ENCODE results near the gene CADPS2. TPM values are rescaled to one million over a fixed set of nuclear protein-coding genes. Genes with fewer than 3 reads are reported as not detected.

CADPS2 gene
- total and polyA plus RNA-seq, 10 of the 15 experiments (the other 5 are each of a cell fraction or from before 2014, with no cell fraction given): 0.05 to 7.5 (median 0.25) TPM

DNA sequence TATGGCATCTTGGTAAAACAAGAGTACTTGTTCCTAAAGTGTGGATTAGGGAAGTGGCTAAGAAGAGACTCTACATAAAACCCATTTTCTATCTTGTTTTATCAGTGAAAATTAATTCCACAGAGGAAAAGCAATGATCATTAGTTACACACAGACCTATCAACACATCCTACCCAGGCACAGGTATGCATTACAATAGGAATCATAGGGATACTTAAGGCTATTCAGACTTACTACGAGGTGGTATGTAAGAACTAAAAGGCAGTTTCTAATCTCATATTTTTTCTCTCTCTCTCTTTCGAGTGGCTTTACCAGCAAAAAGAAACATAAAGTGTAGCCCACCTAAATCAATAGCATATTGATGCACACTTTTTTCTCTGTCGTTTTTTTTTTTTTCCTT, 415.4 kb downstream of the CADPS2 start (continued):
- TF ChIP-seq, protein P1, sequence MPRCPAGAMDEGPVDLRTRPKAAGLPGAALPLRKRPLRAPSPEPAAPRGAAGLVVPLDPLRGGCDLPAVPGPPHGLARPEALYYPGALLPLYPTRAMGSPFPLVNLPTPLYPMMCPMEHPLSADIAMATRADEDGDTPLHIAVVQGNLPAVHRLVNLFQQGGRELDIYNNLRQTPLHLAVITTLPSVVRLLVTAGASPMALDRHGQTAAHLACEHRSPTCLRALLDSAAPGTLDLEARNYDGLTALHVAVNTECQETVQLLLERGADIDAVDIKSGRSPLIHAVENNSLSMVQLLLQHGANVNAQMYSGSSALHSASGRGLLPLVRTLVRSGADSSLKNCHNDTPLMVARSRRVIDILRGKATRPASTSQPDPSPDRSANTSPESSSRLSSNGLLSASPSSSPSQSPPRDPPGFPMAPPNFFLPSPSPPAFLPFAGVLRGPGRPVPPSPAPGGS (IDR thresholded peaks at IDR 0.05; ENCODE audit: borderline replicate concordance, insufficient read depth, low read depth, low read length, poor library complexity, severe bottlenecking): no peak
- TF ChIP-seq ATF7 (IDR thresholded peaks at IDR 0.05; ENCODE audit: low read depth) (no peak), SREBF2 (IDR thresholded peaks at IDR 0.05; ENCODE audit: low read length) (no peak)

DNA sequence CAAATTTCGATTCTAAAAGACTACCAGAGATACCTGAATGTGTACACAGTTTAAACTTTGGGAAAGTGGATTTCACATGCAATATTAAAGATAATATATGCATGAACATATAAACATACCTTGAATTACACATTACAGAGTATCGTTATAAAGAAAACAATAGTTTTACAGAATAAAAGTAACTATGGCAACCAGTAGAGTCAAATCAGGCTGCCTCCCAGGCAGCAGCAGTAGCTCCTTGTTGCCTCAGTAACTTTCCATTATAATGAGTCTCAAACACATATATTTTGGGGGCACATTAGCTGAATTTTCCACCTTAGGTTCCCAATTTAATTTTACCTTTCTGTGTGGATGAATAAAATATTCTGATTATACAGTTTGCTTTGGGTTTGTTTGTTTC, 417.3 kb downstream of the CADPS2 start:
- Histone ChIP-seq H3K4me2 (ENCODE audit: control insufficient read depth, insufficient read depth) (no peak overlapping the region), H3K79me2 (ENCODE audit: control insufficient read depth, insufficient read depth, low read length) (no peaks in the 10 kb centered on the region), H4K20me1 (ENCODE audit: control insufficient read depth, insufficient read depth) (no peaks in the 10 kb centered on the region), H3K27ac (ENCODE audit: control insufficient read depth, insufficient read depth) (no peak overlapping the region), H3K9ac (ENCODE audit: control insufficient read depth, insufficient read depth, low read length) (no peak overlapping the region), H3K4me1 (ENCODE audit: control insufficient read depth, insufficient read depth, low read length) (no peaks in the 10 kb centered on the region), H3K9me3 (replicated peaks; ENCODE audit: control insufficient read depth, insufficient read depth, low read length) (no peaks in the 10 kb centered on the region), H3K36me3 (ENCODE audit: control insufficient read depth in 2 of 2, insufficient read depth in 2 of 2, low read length in 1 of 2) (no peaks in the 10 kb centered on the region), H2AFZ (ENCODE audit: control insufficient read depth, low read depth, low read length) (no peak overlapping the region), H3K27me3 (replicated peaks in 1 of 2; ENCODE audit: control insufficient read depth in 2 of 2, insufficient read depth in 2 of 2, low read length in 1 of 2) (no peaks in the 10 kb centered on the region), H3K4me3 (no peak overlapping the region)
- FAIRE-seq (no peak), DNase-seq (ENCODE audit: low read depth, low spot score) (no peak), ATAC-seq (no peak; the same call in 2 of the 3 replicates)
- TF ChIP-seq BMI1 (IDR thresholded peaks at IDR 0.05; ENCODE audit: borderline replicate concordance) (0 out of 2 replicates have a peak, but pooled peaks have one; percentile 27), ZNF217 (IDR thresholded peaks at IDR 0.05) (no peak)
- SMC1A ChIA-PET (ENCODE audit: uncharacterized antibody, unreplicated experiment): interaction anchor here (0.7 to 2.6 kb wide), 3 partner anchors 10 to 87 kb away, joined by 3 to 16 read pairs (median 4); no protein-coding TSS in a partner anchor
- in situ Hi-C loops (cut with MboI) (no loop called here), intact Hi-C loops (cut with micrococcal nuclease; ENCODE audit: unreplicated experiment) (no loop called here)
- RAD21 ChIA-PET (ENCODE audit: unreplicated experiment): interaction anchor here (1.3 to 1.8 kb wide), 2 partner anchors 9 to 11 kb away, joined by 4 to 6 read pairs; no protein-coding TSS in a partner anchor
- BruUV-seq (replicated peaks): no TSS peak
- POLR2A ChIA-PET: interaction anchor here (0.6 to 0.7 kb wide), 2 partner anchors 9 to 290 kb away, joined by 4 read pairs; no protein-coding TSS in a partner anchor
- WGBS (ENCODE audit: insufficient coverage, insufficient replicate concordance, low lambda C conversion rate, missing lambda C conversion rate): 0% methylated on average over 2 of the region's 2 CpGs
- CTCF ChIA-PET: interaction anchor here (1.0 to 1.3 kb wide), 2 partner anchors 59 to 74 kb away, joined by 4 read pairs; no protein-coding TSS in a partner anchor
